SU-DHL-6 (cell line): Measurements from ENCODE around the gene SMIM10L1.

Experiments used
- H2AFZ ChIP-seq: fragments of 200-600 bp; sonication (generic); 2 replicates; pipeline ENCODE4 v1.6.1; 2014; ENCODE audit warnings: low read depth, mild to moderate bottlenecking, moderate library complexity, mixed read lengths, antibody characterized with exemption, low read length; ENCODE audit not compliant: severe bottlenecking
- H3F3A ChIP-seq: fragments of 200-600 bp; shearing (Covaris generic); 2 replicates; pipeline ENCODE4 v1.6.0; 2016; ENCODE audit warnings: antibody characterized with exemption, mild to moderate bottlenecking; ENCODE audit not compliant: insufficient read depth
- H3K27ac ChIP-seq: fragments of 200-600 bp; sonication (generic); 2 replicates; pipeline ENCODE4 v1.5.1; 2016; ENCODE audit warnings: low read depth, mild to moderate bottlenecking, low read length, moderate library complexity, mixed read lengths
- H3K27me3 ChIP-seq: fragments of 200-600 bp; sonication (generic), shearing (Covaris generic); 2 replicates; pipeline ENCODE4 v1.6.0; 2014; ENCODE audit warnings: mild to moderate bottlenecking, low read length
- H3K36me3 ChIP-seq: fragments of 200-600 bp; sonication (generic); 2 replicates; pipeline ENCODE4 v1.6.1; 2014; ENCODE audit warnings: mild to moderate bottlenecking, low read length, mixed read lengths
- H3K4me2 ChIP-seq: fragments of 300-600, 200-600 bp; shearing (Covaris generic), sonication (generic); 2 replicates; pipeline ENCODE4 v1.6.0; 2014; ENCODE audit warnings: low read length, low read depth, mild to moderate bottlenecking; ENCODE audit not compliant: poor library complexity, severe bottlenecking
- H3K4me3 ChIP-seq: fragments of 200-600 bp; sonication (generic); 2 replicates; pipeline ENCODE4 v1.5.1; 2014; ENCODE audit warnings: antibody characterized with exemption, low read length, mild to moderate bottlenecking, mixed read lengths; ENCODE audit not compliant: insufficient read depth, poor library complexity, severe bottlenecking
- H3K79me2 ChIP-seq: fragments of 200-600 bp; sonication (generic); 2 replicates; pipeline ENCODE4 v1.6.1; 2014; ENCODE audit warnings: mild to moderate bottlenecking, low read length, moderate library complexity; ENCODE audit not compliant: insufficient read depth
- H3K9ac ChIP-seq: fragments of 200-600 bp; sonication (generic); 2 replicates; pipeline ENCODE4 v1.7.0; 2014; ENCODE audit warnings: mild to moderate bottlenecking, low read length
- H3K9me2 ChIP-seq: fragments of 200-600 bp; sonication (generic); replicated peaks from 2 replicates; pipeline ENCODE4 v1.6.1; 2014; ENCODE audit warnings: low read length; ENCODE audit not compliant: insufficient read depth
- H3K9me3 ChIP-seq: fragments of 200-600 bp; sonication (generic); 2 replicates; pipeline ENCODE4 v1.6.1; 2014; ENCODE audit warnings: low read length, mixed read lengths; ENCODE audit not compliant: insufficient read depth
- H4K20me1 ChIP-seq: fragments of 200-600 bp; sonication (generic); 2 replicates; pipeline ENCODE4 v1.6.1; 2014; ENCODE audit warnings: low read depth, mild to moderate bottlenecking, antibody characterized with exemption, low read length, moderate library complexity, mixed read lengths
- EZH2phosphoT487 ChIP-seq: fragments of 200-600 bp; sonication (generic), shearing (Covaris generic); conservative IDR thresholded peaks from 2 replicates; pipeline ENCODE4 v1.6.1; 2018; ENCODE audit warnings: mild to moderate bottlenecking, antibody characterized with exemption, low read length, moderate library complexity, mixed read lengths
- TF ChIP-seq, protein P1 (sequence below): fragments of 200-600 bp; sonication (generic); IDR thresholded peaks from one replicate; pipeline ENCODE4 v1.5.1; 2017; ENCODE audit warnings: antibody characterized with exemption, mild to moderate bottlenecking, low read length, moderate library complexity; ENCODE audit not compliant: insufficient read depth, poor library complexity, severe bottlenecking

Gene SMIM10L1

DNA sequence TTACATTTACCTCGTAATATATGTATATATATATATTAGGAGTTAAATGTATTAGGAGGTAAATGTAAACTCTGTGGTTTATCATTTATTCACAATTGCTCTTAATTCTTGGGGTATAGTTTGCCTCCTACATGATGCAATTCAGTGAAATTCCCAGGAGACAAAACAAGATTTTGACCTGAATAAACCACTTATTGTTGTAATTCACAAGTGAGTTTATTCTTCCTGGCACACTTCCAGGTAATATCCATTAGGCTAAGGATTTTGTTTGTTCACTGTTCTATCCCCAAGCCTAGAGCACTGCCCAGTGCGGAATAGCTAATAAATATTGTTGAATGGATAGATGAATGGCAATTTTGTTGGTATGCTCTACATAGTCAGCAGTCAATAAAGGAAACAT lies 3.0 kb downstream of the SMIM10L1 start:
- TF ChIP-seq, protein P1, sequence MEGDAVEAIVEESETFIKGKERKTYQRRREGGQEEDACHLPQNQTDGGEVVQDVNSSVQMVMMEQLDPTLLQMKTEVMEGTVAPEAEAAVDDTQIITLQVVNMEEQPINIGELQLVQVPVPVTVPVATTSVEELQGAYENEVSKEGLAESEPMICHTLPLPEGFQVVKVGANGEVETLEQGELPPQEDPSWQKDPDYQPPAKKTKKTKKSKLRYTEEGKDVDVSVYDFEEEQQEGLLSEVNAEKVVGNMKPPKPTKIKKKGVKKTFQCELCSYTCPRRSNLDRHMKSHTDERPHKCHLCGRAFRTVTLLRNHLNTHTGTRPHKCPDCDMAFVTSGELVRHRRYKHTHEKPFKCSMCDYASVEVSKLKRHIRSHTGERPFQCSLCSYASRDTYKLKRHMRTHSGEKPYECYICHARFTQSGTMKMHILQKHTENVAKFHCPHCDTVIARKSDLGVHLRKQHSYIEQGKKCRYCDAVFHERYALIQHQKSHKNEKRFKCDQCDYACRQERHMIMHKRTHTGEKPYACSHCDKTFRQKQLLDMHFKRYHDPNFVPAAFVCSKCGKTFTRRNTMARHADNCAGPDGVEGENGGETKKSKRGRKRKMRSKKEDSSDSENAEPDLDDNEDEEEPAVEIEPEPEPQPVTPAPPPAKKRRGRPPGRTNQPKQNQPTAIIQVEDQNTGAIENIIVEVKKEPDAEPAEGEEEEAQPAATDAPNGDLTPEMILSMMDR, result no peak
- TF ChIP-seq EZH2phosphoT487, result no peak
- Histone ChIP-seq H3K27me3 (no peaks in the 10 kb centered on the region), H2AFZ (no peak overlapping the region), H3K9me3 (no peaks in the 10 kb centered on the region), H3K4me3 (no peak overlapping the region), H3K9me2 (no peaks in the 10 kb centered on the region), H3K79me2 (peaks cover 32% of the 10 kb centered on the region), H3K27ac (no peak overlapping the region), H3K4me2 (no peak overlapping the region), H3F3A (0 out of 2 replicates have a peak, but pooled peaks cover 3% of the 10 kb centered on the region), H4K20me1 (no peaks in the 10 kb centered on the region), H3K36me3 (no peaks in the 10 kb centered on the region), H3K9ac (no peak overlapping the region)

DNA sequence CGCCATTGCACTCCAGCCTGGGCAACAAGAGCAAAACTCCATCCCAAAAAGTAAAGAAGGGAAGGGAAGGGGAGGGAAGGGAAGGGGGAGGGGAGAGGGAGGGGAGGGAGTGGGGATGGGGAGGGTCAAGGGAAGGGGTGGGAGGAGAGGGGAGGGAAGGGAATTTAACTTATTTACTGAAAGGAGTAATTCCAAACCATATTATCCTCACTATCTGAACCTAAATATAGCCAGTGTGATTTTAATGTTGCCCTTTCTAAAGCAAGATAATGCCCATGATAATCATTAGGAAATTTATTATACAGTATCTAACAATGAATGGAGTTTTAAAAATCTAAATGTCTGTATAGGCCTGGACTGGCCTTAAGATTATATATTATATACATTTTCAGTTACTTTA lies 7.3 kb downstream of the SMIM10L1 start:
- no peak for TF ChIP-seq EZH2phosphoT487
- TF ChIP-seq, protein P1, result no peak
- Histone ChIP-seq H3K79me2 (no peaks in the 10 kb centered on the region), H3K36me3 (no peaks in the 10 kb centered on the region), H3K9ac (no peak overlapping the region), H2AFZ (no peak overlapping the region), H4K20me1 (no peaks in the 10 kb centered on the region), H3K9me3 (no peaks in the 10 kb centered on the region), H3K9me2 (no peaks in the 10 kb centered on the region), H3K4me2 (no peak overlapping the region), H3K27ac (no peak overlapping the region), H3F3A (no peaks in the 10 kb centered on the region), H3K4me3 (no peak overlapping the region), H3K27me3 (no peaks in the 10 kb centered on the region)

DNA sequence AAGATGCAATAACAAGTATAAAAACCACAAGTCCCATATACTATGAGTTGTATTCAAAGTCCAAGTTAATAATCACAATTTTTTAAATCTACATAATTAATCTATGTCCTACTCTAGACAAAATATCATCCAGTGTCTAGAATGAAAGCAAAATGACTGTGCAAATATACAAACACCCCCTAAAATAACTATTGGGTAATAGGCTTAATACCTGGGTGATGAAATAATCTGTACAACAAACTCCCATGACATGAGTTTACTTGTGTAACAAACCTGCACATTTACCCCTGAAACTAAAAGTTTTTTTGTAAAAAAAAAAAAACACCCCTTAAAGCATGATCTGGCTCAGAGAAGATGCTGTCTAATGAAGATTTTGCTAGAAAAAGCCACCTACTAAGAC lies 11.5 kb downstream of the SMIM10L1 start:
- H3K9ac ChIP-seq, result no peak overlapping the region
- H3K27ac ChIP-seq, result no peak overlapping the region
- no peaks in the 10 kb centered on the region for H3F3A ChIP-seq
- no peak overlapping the region for H3K4me2 ChIP-seq
- H3K27me3 ChIP-seq, result no peaks in the 10 kb centered on the region
- H4K20me1 ChIP-seq, result no peaks in the 10 kb centered on the region
- TF ChIP-seq, protein P1, result no peak
- no peak for TF ChIP-seq EZH2phosphoT487
- no peak overlapping the region for H3K4me3 ChIP-seq
- no peaks in the 10 kb centered on the region for H3K36me3 ChIP-seq
- H3K9me3 ChIP-seq, result no peaks in the 10 kb centered on the region
- no peak overlapping the region for H2AFZ ChIP-seq
- H3K79me2 ChIP-seq, result no peaks in the 10 kb centered on the region
- H3K9me2 ChIP-seq, result no peaks in the 10 kb centered on the region

DNA sequence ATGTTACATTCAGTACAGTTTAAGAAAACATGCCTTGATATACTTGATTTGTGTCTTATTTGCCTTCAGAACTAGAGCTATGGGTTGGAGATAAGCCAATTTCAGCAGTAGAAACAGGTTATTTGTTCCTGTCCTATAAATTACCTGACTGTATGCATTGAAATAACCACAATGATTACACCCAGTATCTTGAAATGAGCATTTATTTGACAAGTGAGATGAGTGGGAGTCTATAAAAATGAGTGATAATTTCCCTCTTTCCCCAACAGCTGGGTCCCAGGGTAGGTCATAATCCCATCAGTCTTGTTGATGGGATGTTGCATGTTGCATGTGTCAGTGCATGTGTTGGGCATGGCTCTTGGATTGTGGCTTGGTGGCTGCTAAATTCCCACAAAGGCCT lies 12.0 kb downstream of the SMIM10L1 start:
- no peaks in the 10 kb centered on the region for H3F3A ChIP-seq
- no peaks in the 10 kb centered on the region for H4K20me1 ChIP-seq
- TF ChIP-seq EZH2phosphoT487, result no peak
- TF ChIP-seq, protein P1, result no peak
- H3K4me3 ChIP-seq, result no peak overlapping the region
- no peak overlapping the region for H3K9ac ChIP-seq
- H3K4me2 ChIP-seq, result no peak overlapping the region
- H3K36me3 ChIP-seq, result no peaks in the 10 kb centered on the region
- H3K79me2 ChIP-seq, result no peaks in the 10 kb centered on the region
- no peak overlapping the region for H2AFZ ChIP-seq
- no peaks in the 10 kb centered on the region for H3K9me2 ChIP-seq
- no peaks in the 10 kb centered on the region for H3K9me3 ChIP-seq
- no peak overlapping the region for H3K27ac ChIP-seq
- H3K27me3 ChIP-seq, result no peaks in the 10 kb centered on the region
